ENCODE data around the gene SF3B2. TPM values are rescaled to one million over a fixed set of nuclear protein-coding genes. Genes with fewer than 3 reads are reported as not detected.
A peak's percentile ranks its signal among the peaks of the same experiment; 100 is the strongest.

Gene SF3B2
- total RNA-seq, 4 donors from 2014 or later, result 92.9 to 186 (median 124) TPM

- DNase-seq (no peak), ATAC-seq (no peak)
- intact Hi-C loops (cut with DNase I; ENCODE audit: low total_unique reads) (no loop called here), in situ Hi-C loops (cut with MboI; ENCODE audit: low sequenced_read_pairs in 4 of 4) (no loop called here)
- Histone ChIP-seq H3K36me3 (no peaks in the 10 kb centered on the region), H3K4me1 (peaks cover 0 to 5% of the 10 kb centered on the region in 2 donors), H3K4me3 (no peak overlapping the region), H3K27ac (no peak overlapping the region), H3K9me3 (no peaks in the 10 kb centered on the region), H3K27me3 (peaks cover 0 to 2% (median 0%) of the 10 kb centered on the region in 3 donors)
- TF ChIP-seq, protein P1, sequence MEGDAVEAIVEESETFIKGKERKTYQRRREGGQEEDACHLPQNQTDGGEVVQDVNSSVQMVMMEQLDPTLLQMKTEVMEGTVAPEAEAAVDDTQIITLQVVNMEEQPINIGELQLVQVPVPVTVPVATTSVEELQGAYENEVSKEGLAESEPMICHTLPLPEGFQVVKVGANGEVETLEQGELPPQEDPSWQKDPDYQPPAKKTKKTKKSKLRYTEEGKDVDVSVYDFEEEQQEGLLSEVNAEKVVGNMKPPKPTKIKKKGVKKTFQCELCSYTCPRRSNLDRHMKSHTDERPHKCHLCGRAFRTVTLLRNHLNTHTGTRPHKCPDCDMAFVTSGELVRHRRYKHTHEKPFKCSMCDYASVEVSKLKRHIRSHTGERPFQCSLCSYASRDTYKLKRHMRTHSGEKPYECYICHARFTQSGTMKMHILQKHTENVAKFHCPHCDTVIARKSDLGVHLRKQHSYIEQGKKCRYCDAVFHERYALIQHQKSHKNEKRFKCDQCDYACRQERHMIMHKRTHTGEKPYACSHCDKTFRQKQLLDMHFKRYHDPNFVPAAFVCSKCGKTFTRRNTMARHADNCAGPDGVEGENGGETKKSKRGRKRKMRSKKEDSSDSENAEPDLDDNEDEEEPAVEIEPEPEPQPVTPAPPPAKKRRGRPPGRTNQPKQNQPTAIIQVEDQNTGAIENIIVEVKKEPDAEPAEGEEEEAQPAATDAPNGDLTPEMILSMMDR (IDR thresholded peaks at IDR 0.05 in 4 of 5, conservative IDR thresholded peaks at IDR 0.05 in 1 of 5), result no peak
- no peak for TF ChIP-seq POLR2A (IDR thresholded peaks at IDR 0.05)
Observed at GRCh38 chr11:66042996-66043906, 8.9 kb upstream of the SF3B2 start.

GRCh38 chr11:66044757-66045156 is 7.4 kb upstream of the SF3B2 start:
- H3K27me3 ChIP-seq, result peaks cover 0 to 3% (median 0%) of the 10 kb centered on the region in 3 donors
- H3K36me3 ChIP-seq, result no peaks in the 10 kb centered on the region
- H3K4me3 ChIP-seq, result peak overlapping the region in 1 of 4 donors; percentile 13
- in situ Hi-C loops (cut with MboI; ENCODE audit: low sequenced_read_pairs in 4 of 4) (no loop called here), intact Hi-C loops (cut with DNase I; ENCODE audit: low total_unique reads) (no loop called here)
- H3K27ac ChIP-seq, result no peak overlapping the region
- peaks cover 0 to 5% of the 10 kb centered on the region in 2 donors for H3K4me1 ChIP-seq
- ATAC-seq (no peak), DNase-seq (no peak)
- no peaks in the 10 kb centered on the region for H3K9me3 ChIP-seq
- TF ChIP-seq POLR2A (IDR thresholded peaks at IDR 0.05), result no peak
- TF ChIP-seq, protein P1 (IDR thresholded peaks at IDR 0.05 in 4 of 5, conservative IDR thresholded peaks at IDR 0.05 in 1 of 5), result no peak

DNA sequence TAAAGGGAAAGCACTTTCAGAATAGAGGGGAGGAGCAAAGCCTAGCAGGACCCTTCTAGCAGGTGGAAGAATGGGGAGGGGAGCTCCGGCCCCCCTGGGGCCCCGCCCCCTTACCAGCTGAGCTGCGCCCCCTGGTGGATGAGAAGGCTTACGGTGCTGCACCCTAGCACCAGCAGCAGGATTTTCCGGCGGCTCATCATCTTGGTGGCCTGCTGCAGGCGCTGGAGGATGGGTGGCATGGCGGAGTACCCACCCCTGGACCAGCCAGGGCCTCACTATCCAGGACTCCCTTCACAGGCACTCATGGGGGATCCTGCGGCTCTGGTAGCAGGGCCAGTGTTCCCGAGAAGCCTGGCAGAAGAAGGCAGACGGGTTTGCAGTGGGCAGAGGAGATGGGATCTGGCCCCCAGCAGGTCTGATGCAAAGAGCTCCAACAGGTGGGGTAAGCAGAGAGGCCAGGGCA is 7.0 kb upstream of the SF3B2 start:
- Histone ChIP-seq H3K4me1 (peaks cover 0 to 5% of the 10 kb centered on the region in 2 donors), H3K27me3 (peaks cover 0 to 3% (median 0%) of the 10 kb centered on the region in 3 donors), H3K27ac (no peak overlapping the region), H3K36me3 (no peaks in the 10 kb centered on the region), H3K4me3 (peak overlapping the region in 1 of 4 donors; percentile 13), H3K9me3 (no peaks in the 10 kb centered on the region)
- ATAC-seq (peak; percentile 59 to 75), DNase-seq (peak; percentile 35 to 55)
- TF ChIP-seq, protein P1 (IDR thresholded peaks at IDR 0.05 in 4 of 5, conservative IDR thresholded peaks at IDR 0.05 in 1 of 5), result peak; percentile 62 to 91 (median 86)
- TF ChIP-seq POLR2A (IDR thresholded peaks at IDR 0.05), result no peak
- in situ Hi-C loops (cut with MboI; ENCODE audit: low sequenced_read_pairs in 4 of 4), result no loop called here
- intact Hi-C loops (cut with DNase I; ENCODE audit: low total_unique reads), result no loop called here

DNA sequence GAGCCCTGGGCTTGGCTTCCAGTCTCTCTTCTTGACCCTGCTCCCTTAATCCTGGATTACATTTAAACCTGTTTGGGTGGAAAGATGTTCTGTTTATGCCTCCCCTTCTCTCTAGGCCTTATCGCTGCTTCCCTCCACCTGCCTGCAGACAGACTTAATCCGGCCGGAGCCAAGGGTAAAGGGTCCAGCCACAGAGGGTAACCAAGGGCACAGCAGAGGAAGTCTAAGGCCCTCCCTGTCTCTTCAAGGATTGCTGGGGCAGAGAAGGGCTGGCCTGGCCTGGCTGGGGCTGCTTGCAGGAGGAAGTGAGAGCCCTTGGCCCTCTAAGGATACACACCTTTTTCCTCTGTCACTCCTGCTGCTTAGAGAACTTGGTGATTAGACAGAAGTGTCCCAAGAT is 5.3 kb upstream of the SF3B2 start:
- in situ Hi-C loops (cut with MboI; ENCODE audit: low sequenced_read_pairs in 4 of 4), result no loop called here
- ATAC-seq (no peak), DNase-seq (no peak)
- peaks cover 8% of the 10 kb centered on the region in 2 donors for H3K4me1 ChIP-seq
- H3K4me3 ChIP-seq, result no peak overlapping the region
- H3K9me3 ChIP-seq, result no peaks in the 10 kb centered on the region
- no peak for TF ChIP-seq POLR2A (IDR thresholded peaks at IDR 0.05)
- TF ChIP-seq, protein P1 (IDR thresholded peaks at IDR 0.05 in 4 of 5, conservative IDR thresholded peaks at IDR 0.05 in 1 of 5), result no peak
- intact Hi-C loops (cut with DNase I; ENCODE audit: low total_unique reads), result no loop called here
- no peaks in the 10 kb centered on the region for H3K36me3 ChIP-seq
- no peak overlapping the region for H3K27ac ChIP-seq
- H3K27me3 ChIP-seq, result peaks cover 0 to 3% (median 0%) of the 10 kb centered on the region in 3 donors
